KMS-11 (cell line): ENCODE data around the gene IFRD2.
A peak's percentile ranks its signal among the peaks of the same experiment; 100 is the strongest.

Source experiments
- H2AFZ ChIP-seq: fragments of 200-600 bp; sonication (generic); 2 replicates; pipeline ENCODE4 v1.6.1; 2016; ENCODE audit warnings: antibody characterized with exemption, mixed run types, low read depth
- H3K27ac ChIP-seq: fragments of 200-600 bp; sonication (generic); 2 replicates; pipeline ENCODE4 v1.6.1; 2016; ENCODE audit warnings: mild to moderate bottlenecking, mixed run types
- H3K27me3 ChIP-seq: fragments of 200-600 bp; sonication (generic); 2 replicates; pipeline ENCODE4 v1.6.1; 2017; ENCODE audit warnings: mild to moderate bottlenecking, low read depth, mixed run types, moderate library complexity; ENCODE audit not compliant: insufficient read depth
- H3K36me3 ChIP-seq: fragments of 200-600 bp; sonication (generic); 2 replicates; pipeline ENCODE4 v1.6.1; 2017; ENCODE audit warnings: mild to moderate bottlenecking, mixed run types; ENCODE audit not compliant: insufficient read depth
- H3K4me1 ChIP-seq: fragments of 200-600 bp; sonication (generic); 2 replicates; pipeline ENCODE4 v1.6.1; 2016; ENCODE audit warnings: mild to moderate bottlenecking, low read depth, mixed run types; ENCODE audit not compliant: poor library complexity, severe bottlenecking
- H3K4me2 ChIP-seq: fragments of 200-600 bp; sonication (generic); 2 replicates; pipeline ENCODE4 v1.7.0; 2016; ENCODE audit warnings: mild to moderate bottlenecking, mixed run types
- H3K4me3 ChIP-seq: fragments of 200-600 bp; sonication (generic); IDR thresholded peaks from 2 replicates; pipeline ENCODE4 v1.6.1; 2017; ENCODE audit warnings: low read depth, low read length, mixed read lengths; ENCODE audit not compliant: insufficient read depth
- H3K79me2 ChIP-seq: fragments of 200-600 bp; sonication (generic); 2 replicates; pipeline ENCODE4 v1.6.1; 2016; ENCODE audit warnings: low read depth, mixed run types; ENCODE audit not compliant: insufficient read depth
- H3K9ac ChIP-seq: fragments of 200-600 bp; sonication (generic); 2 replicates; pipeline ENCODE4 v1.6.1; 2016; ENCODE audit warnings: mild to moderate bottlenecking, mixed run types
- H4K20me1 ChIP-seq: fragments of 200-600 bp; sonication (generic); 2 replicates; pipeline ENCODE4 v1.6.1; 2016; ENCODE audit warnings: mild to moderate bottlenecking, mixed run types; ENCODE audit not compliant: insufficient read depth
- CTCF ChIP-seq: fragments of 200-600 bp; sonication (generic); conservative IDR thresholded peaks from 2 replicates; pipeline ENCODE4 v1.6.1; 2017; ENCODE audit warnings: low read depth, mild to moderate bottlenecking, antibody characterized with exemption, low read length, moderate library complexity, mixed read lengths

IFRD2 gene

GRCh38 chr3:50275996-50276761, 16.1 kb downstream of the IFRD2 start:
- Histone ChIP-seq H3K36me3 (no peaks in the 10 kb centered on the region), H3K27me3 (peaks cover 9% of the 10 kb centered on the region; the same call in 1 of the 2 replicates), H2AFZ (no peak overlapping the region), H3K4me3 (no peak overlapping the region), H3K27ac (no peak overlapping the region), H3K4me1 (no peaks in the 10 kb centered on the region), H4K20me1 (no peaks in the 10 kb centered on the region), H3K4me2 (no peak overlapping the region), H3K9ac (no peak overlapping the region), H3K79me2 (no peaks in the 10 kb centered on the region)
- TF ChIP-seq CTCF: no peak

- Histone ChIP-seq H4K20me1 (no peaks in the 10 kb centered on the region), H2AFZ (no peak overlapping the region), H3K79me2 (no peaks in the 10 kb centered on the region), H3K9ac (no peak overlapping the region), H3K4me3 (no peak overlapping the region), H3K27me3 (peaks cover 9% of the 10 kb centered on the region; the same call in 1 of the 2 replicates), H3K36me3 (no peaks in the 10 kb centered on the region), H3K4me2 (no peak overlapping the region), H3K4me1 (no peaks in the 10 kb centered on the region), H3K27ac (no peak overlapping the region)
- TF ChIP-seq CTCF: no peak
Measured at GRCh38 chr3:50275141-50275995, 16.9 kb downstream of the IFRD2 start.

- no peak overlapping the region for H3K27ac ChIP-seq
- peaks cover 9% of the 10 kb centered on the region; the same call in 1 of the 2 replicates for H3K27me3 ChIP-seq
- H3K36me3 ChIP-seq: no peaks in the 10 kb centered on the region
- no peaks in the 10 kb centered on the region for H4K20me1 ChIP-seq
- no peak overlapping the region for H3K9ac ChIP-seq
- no peak overlapping the region for H3K4me3 ChIP-seq
- peak; percentile 76 for TF ChIP-seq CTCF
- no peak overlapping the region for H2AFZ ChIP-seq
- no peak overlapping the region for H3K4me2 ChIP-seq
- H3K4me1 ChIP-seq: no peaks in the 10 kb centered on the region
- H3K79me2 ChIP-seq: no peaks in the 10 kb centered on the region
Measured at GRCh38 chr3:50274371-50275104, 17.7 kb downstream of the IFRD2 start.

GRCh38 chr3:50273689-50274065, 18.6 kb downstream of the IFRD2 start:
- Histone ChIP-seq H3K36me3 (no peaks in the 10 kb centered on the region), H3K9ac (no peak overlapping the region), H3K27ac (no peak overlapping the region), H3K27me3 (peaks cover 10% of the 10 kb centered on the region; the same call in 1 of the 2 replicates), H2AFZ (no peak overlapping the region), H3K4me3 (no peak overlapping the region), H3K4me1 (no peaks in the 10 kb centered on the region), H3K4me2 (no peak overlapping the region), H3K79me2 (no peaks in the 10 kb centered on the region), H4K20me1 (no peaks in the 10 kb centered on the region)
- TF ChIP-seq CTCF: no peak
